Kasumi-1 (cell line): Measurements from ENCODE around the gene LMF2.

ENCODE experiments used
- DNase-seq, 2 experiments: peaks; one replicate each; lab custom pipeline; 2025; lab: John Stamatoyannopoulos, UW

LMF2 gene

DNA sequence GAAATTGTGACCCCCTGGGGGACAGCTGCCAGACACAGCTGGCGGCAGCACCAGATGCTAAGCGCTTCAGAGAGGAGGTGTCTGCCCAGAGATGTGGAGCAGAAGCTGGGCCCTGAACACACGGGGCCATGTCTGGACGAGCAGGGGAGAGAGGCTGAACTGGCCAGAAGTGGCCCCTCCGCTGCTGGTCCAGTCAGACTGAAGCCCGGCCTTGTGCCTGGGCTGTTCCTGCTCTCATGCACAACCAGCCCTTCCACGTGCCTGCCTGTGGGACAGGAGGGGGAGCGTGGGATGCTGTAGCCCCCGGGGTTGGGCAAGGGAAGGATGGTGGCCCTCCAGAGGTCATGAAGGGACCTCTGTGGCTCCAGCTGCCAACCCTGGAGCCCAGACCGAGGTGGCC, 24.4 kb downstream of the LMF2 start:
- DNase-seq: no peak

DNA sequence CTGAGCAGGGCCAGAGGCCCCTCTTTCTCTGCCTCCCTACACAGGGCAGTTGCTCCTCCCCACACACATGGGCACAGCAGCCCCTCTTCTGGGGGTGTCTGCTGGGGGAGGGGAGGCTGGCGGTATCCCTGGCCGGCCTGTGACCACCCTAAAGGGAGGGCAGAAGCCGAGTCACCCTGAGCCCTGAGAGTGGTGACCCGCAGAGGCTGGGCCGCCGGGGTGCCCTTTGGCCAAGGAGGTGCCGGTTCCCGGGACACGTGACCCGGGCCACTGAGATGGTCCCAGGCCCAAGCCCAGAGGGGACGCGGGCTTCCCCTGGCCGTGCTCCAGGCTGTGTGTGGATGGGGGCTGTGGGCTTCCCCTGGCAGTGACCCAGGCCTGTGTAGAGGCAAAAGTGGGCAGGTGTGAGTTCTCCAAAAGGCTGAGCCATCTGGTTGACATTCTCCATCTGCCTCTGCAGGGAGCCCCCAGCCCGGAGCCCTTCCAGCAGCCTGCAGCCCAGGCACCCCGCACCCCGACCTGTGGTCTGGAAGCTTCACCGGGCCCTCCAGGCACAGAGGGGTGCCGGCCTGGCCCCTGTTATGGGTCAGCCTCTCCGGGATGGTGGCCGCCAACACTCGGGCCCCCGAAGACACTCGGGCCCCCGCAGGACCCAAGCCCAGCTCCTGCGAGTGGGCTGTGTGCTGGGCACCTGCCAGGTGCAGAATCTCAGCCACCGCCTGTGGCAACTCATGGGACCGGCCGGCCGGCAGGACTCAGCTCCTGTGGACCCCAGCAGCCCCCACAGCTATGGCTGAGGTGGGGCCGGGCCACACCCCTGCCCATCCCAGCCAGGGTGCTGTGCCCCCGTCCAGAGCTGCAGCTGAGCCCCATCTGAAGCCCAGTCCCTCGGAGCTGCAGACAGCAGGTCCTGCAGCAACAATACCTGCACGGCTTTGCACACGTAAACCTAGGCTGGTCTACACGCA, 25.1 kb downstream of the LMF2 start:
- DNase-seq: no peak

- DNase-seq: no peak
These were observed 25.9 kb downstream of the LMF2 start, which contains the start of gene ADM2 for GRCh38 chr22:50481440-50482106. Gene ADM2 (plus strand): TSS chr22:50481543. CDS start chr22:50481848, 305 bp downstream.

DNA sequence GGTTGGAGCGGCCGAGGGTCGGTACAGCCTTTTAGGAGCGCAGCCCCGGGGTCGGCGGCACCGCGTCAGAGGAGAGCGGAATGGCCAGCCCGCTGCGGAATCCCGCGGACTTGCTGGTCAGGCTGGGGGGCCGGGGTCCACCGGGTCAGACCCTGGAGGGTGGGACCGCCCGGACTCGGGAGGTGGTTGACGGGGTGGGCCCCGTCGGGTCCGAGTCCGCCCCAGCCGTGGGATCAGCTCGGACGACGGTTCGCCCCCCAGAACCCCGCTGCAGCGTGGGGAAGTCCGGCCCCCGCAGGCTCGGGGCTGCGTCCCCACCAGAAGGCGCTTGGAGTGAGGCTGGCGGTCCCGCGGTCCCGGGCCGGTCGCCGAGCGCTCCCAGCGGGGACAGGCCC, 26.5 kb downstream of the LMF2 start:
- DNase-seq: no peak

- DNase-seq: no peak
These were observed 27.8 kb downstream of the LMF2 start for GRCh38 chr22:50479721-50480120.

DNA sequence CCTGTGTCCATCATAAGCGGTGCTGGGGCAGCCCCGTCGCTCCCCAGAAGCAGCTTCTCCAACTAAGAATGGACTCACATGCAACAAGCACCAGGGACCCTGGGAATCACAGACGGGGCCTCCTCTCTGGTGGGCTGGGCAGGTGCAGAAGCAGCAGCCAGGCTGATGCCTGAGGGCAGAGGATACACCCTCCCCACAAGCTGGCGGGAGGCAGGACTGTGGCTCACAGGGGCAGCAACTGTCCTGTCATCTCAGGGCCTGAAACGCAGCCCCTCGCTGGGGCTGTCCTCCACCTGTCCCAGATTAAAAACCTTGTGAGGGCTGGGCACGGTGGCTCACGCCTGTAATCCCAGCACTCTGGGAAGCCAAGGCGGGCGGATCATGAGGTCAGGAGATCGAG, 29.6 kb downstream of the LMF2 start:
- DNase-seq: no peak

- no peak for DNase-seq
These were observed 30.6 kb downstream of the LMF2 start for GRCh38 chr22:50476868-50477267.

DNA sequence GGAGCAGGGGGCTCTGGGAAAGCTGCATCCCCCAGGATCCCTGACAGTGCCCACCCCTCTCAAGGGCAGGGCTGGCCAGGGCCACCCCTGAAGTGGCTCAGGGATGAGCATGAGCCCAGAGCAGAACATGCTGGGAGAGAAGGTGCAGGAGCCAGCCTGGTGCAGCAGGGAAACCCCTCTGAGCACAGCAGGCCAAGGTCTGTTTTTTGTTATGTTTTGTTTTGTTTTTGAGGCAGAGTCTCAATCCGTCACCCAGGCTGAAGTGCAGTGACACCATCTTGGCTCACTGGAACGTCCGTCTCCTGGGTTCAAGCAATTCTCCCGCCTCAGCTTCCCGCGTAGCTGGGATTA, 31.9 kb downstream of the LMF2 start:
- DNase-seq: no peak

DNA sequence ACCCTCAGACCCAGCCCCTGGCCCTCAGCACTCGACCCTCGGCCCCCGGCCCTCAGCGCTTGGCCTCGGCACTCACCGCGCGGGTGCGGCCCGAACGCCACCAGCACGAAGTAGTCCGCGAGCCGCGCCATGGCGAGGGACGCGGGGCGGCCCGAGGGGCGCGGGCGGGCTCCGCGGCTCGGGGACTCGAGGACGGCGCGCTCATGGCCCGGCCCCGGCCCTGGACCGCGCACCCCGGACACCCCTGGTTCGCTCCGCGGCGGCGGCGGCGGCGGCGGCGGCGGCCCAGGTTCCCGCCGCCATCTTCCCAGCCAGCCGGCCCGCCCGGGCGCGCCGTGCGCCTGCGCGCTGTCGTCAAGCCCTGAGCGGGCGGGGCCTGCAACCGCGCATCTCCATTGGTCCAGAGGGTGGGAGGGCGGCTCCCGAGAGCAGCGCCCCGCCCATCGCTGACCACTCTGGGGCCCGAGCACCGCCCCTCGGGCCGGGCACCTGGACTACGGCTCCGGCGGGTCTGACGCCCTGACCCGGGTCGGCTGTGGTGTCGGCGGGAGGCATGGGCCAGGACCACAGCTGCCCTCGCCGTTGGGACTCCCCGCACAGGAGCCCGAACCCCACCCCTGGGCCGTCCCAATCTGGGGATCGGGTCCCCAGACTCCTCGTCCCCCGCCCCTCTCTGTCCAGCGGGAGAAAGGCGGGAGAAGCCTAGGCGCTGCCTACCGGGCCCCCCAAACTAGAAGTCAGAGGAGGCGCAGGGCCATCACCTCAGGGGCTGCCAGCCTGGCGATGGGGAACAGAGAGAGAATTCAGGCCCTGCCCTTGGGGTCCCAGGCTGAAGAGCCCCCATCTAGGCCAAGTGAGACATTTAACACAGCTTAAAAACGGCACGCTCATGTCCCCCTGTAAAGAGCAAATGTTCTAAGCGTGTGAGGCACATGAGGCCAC, 32.5 kb downstream of the LMF2 start, which contains the start of gene SBF1:
Gene SBF1, minus strand, starts transcription at position 326 of the 942 bp plus-strand sequence. Its CDS starts 195 bp downstream, at position 131.
- DNase-seq: peak; percentile 54 to 72

GRCh38 chr22:50473855-50474671, 33.4 kb downstream of the LMF2 start:
- DNase-seq: peak in 1 of 2 experiments; percentile 17

GRCh38 chr22:50473088-50473487, 34.4 kb downstream of the LMF2 start:
- DNase-seq: peak in 1 of 2 experiments; percentile 33

DNA sequence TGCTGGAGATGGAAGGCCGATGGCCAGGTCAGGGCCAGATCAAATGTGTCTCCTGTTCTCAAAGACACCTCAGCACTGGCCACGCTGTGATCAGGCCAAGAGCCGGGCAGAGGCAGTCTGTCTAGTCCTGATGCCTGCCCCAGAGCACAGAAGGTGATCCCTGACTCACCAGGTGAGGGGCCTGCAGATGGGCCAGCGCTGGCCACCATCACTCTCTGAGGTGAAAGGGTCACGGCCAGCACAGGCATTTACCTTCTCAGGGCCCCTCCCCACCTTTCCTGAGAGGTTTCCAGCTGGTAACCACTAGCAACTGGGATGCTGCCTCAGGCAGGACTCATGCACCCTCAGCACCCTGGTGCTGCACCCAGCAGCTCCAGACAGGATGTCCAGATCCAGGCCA, 35.5 kb downstream of the LMF2 start:
- no peak for DNase-seq

DNA sequence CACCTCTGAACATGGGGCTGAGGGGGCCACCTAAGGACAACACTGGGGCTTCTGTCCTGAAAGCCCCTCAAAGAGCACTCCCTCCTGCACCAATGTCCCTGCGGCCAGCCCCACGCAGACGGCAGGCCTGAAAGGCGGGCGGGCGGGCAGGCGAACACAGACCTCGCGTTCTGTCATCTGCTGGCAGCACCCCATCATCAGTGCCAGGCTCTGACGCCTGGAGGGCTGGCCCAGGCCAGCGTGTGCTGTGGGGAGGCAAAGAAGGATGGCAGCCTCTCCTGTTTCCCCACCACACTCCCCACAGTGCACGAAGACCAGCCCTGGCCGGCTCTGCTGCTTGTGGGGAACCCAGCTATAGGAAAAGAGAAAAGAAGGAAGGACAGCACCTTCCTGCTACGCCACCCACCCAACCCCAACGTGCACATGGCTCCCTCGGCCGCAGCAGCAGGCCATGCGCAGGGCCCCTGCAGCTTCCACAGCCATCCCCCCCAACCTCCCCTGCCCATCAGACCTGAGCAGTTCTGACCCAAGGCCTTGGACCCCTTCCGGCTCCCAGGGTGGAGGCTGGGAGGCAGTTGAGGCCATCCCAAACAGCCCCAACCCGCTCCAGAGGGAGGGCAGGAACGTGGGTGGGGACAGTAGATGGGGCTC, 36.2 kb downstream of the LMF2 start:
- DNase-seq: no peak

- DNase-seq: no peak
These were observed 37.0 kb downstream of the LMF2 start for GRCh38 chr22:50470491-50470890.

DNA sequence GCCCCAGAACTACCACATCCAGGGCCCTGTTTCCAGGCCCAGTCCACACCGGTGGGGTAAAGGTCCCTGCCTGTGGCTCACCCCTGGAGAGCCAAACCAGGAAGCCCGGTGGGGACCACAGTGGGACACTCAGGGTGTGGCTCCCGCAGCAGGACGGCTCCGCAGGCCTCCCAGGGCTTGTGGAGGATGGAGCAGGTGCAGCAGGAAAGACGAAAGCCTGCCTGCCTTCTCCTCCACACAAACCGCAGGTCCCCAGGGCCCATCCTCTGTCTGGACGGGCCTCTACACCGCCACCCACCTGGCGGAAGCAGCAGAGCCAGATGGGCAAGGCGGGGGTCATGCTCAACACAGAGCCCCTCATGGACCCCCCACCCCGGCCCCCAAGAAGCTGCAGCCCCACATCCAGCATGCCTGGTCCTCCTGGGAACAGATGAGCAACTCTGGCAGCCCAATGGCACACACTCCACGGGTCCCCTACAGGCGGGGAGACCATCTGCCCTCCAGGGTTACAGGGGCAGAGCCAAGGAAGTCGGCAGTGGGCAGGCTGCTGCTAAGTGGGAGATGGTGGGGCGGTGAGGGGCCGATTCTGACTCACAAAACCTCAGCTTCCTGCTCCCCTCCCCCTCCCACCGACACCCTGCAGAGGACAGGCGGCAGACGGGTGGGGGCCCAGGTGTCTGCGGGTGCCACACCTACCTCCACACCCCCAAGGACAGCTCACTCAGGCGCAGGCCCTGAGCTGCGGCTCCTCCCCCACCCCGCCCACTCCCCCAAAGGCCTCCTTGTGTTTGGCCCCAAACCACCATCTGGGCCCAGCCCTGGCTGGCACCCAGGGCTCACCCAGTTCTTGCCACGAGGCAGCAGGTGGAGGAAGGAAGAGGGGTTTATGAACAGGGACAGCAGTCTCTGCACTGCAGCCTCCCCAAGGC, 37.9 kb downstream of the LMF2 start:
- peak; percentile 80 to 91 for DNase-seq

- DNase-seq: no peak
These were observed 38.9 kb downstream of the LMF2 start for GRCh38 chr22:50468626-50469025.

- no peak for DNase-seq
These were observed 39.6 kb downstream of the LMF2 start for GRCh38 chr22:50467773-50468440.

- DNase-seq: no peak
These were observed 40.2 kb downstream of the LMF2 start for GRCh38 chr22:50467341-50467740.
